Fibroblast of lung (primary cell): ENCODE measurements around the gene TCP11L2.

Experiments
- CTCF ChIP-seq, 2 donors: IDR thresholded peaks in 1 of 2; conservative IDR thresholded peaks in 1 of 2; 1 replicate in 1 of 2; 2 replicates in 1 of 2; pipeline ENCODE4 v1.5.1; 2011 to 2012; ENCODE audit warnings: low read length in 2 of 2, control low read depth in 1 of 2, inconsistent platforms in 1 of 2, low read depth in 1 of 2, mild to moderate bottlenecking in 1 of 2
- EZH2 ChIP-seq: IDR thresholded peaks from 2 replicates; pipeline ENCODE4 v1.5.1; 2012; ENCODE audit warnings: low read length, control low read depth, mild to moderate bottlenecking; ENCODE audit errors: missing control alignments

- TF ChIP-seq CTCF (conservative IDR thresholded peaks at IDR 0.05 in 1 of 2, IDR thresholded peaks at IDR 0.05 in 1 of 2; ENCODE audit: low read depth in 1 of 2, low read length in 2 of 2) (no peak), EZH2 (no peak)
Observed at GRCh38 chr12:106359646-106360399, 57.3 kb downstream of the TCP11L2 start.
